D341Med (cell line): ENCODE data around the gene NRG3.

Experiments
- DNase-seq: peaks from one replicate; pipeline ENCODE4 v3.0.0; 2012; ENCODE audit warnings: low spot score

NRG3 gene

GRCh38 chr10:82394122-82394521 lies 519.1 kb downstream of the NRG3 start:
- DNase-seq, result no peak

- no peak for DNase-seq
Observed at GRCh38 chr10:82394987-82395386, 520.0 kb downstream of the NRG3 start.

- no peak for DNase-seq
Observed at GRCh38 chr10:82396886-82397285, 521.9 kb downstream of the NRG3 start.

- DNase-seq, result no peak
Observed at GRCh38 chr10:82397854-82398253, 522.9 kb downstream of the NRG3 start.

DNA sequence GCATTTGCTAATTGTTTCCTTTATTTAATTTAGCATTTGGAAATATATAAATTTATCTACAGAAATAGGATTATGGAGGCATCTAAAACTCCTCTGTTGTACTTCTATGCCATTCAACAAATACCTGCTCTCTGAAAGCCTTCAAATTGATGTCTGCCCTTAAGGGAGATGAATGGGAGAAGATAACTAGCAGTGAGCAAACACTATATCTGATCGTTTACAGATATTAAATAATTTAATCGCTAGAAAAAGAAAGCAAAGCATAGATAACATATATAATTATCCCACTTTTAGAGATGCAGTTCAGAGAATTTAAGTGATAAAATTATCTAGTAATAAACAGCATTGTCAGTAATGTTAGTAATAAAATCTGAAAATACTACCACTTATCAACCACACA lies 524.9 kb downstream of the NRG3 start:
- no peak for DNase-seq

GRCh38 chr10:82400841-82401240 lies 525.8 kb downstream of the NRG3 start:
- no peak for DNase-seq

GRCh38 chr10:82402906-82403401 lies 528.0 kb downstream of the NRG3 start:
- DNase-seq, result no peak

DNA sequence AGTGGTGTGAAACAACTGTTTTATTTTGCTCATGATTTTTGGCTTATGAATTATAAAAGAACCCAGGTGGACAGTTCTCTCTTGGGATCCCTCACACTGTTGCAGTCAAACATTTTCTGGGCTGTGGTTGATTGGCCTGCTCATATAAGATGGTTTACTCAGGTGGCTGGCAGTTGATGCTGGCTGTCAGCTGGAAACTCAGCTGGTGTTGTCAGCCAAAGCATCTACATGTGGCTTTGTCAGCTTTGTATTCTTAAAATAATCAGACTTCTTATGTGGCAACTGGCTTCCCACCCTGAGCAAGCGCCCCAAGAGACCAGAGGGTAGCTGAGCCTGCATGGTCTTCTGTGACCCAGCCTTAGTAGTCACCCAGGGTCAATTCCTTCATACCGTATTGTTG lies 534.7 kb downstream of the NRG3 start:
- DNase-seq, result no peak

- DNase-seq, result no peak
Observed at GRCh38 chr10:82411416-82411815, 536.4 kb downstream of the NRG3 start.

DNA sequence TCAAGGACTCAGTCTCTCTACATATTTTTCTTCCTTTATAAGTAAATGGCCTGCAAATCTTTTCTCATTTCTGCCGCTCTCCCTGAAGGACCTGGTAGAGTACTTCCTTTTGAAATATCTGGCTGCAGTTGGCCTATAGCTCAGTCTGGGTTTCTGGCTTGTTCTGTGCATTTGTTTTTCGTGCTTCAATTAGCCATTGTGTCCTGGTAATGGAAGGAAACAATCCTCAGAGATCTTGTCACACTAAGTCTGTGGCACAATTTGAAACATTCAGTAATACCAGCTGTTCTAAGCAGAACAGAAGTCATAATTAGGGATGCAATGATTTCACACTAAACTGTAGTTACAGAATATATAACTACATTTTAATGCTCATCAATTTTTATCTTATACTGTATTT lies 545.0 kb downstream of the NRG3 start:
- no peak for DNase-seq

DNA sequence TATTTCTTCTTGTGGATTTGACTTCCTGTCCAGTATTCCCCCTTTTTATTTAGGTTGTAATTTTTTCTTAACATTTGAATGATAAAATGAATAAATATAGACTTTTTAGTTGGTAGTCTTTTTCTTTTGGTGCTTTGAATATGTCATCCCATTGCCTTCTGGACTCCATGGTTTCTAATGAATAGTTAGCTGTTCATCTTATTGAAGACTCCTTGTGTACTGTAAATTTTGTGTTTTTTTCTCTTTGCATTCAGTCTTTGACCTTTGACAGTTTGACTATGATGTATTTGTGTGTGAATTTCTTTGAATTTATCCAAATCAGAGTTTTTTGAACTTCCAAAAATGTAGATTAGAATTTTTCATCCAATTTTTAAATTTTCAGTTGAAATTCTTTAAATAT lies 554.3 kb downstream of the NRG3 start:
- DNase-seq, result no peak

GRCh38 chr10:82438277-82438676 lies 563.3 kb downstream of the NRG3 start:
- peak; percentile 8 for DNase-seq

GRCh38 chr10:82440775-82441174 lies 565.8 kb downstream of the NRG3 start:
- DNase-seq, result no peak

- DNase-seq, result no peak
Observed at GRCh38 chr10:82452046-82452445, 577.1 kb downstream of the NRG3 start.

DNA sequence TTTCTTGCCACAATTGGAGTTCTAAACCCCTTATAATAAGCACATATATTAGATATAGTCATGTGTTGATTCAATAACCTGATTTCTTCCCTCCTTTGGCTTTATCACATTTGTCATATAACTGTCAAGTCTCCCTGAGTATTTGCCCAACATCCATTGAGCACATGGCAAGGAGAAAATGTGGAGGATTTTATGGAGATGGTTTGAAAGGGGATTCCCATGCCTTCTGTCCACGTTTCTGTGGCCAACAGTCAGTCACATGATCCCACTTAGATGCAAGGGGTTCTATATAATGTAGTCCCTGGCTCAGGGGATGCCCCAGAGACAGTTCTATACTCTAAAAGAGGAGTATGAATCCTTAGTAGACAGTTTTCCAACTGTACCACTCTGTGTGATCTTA lies 577.7 kb downstream of the NRG3 start:
- DNase-seq, result no peak

DNA sequence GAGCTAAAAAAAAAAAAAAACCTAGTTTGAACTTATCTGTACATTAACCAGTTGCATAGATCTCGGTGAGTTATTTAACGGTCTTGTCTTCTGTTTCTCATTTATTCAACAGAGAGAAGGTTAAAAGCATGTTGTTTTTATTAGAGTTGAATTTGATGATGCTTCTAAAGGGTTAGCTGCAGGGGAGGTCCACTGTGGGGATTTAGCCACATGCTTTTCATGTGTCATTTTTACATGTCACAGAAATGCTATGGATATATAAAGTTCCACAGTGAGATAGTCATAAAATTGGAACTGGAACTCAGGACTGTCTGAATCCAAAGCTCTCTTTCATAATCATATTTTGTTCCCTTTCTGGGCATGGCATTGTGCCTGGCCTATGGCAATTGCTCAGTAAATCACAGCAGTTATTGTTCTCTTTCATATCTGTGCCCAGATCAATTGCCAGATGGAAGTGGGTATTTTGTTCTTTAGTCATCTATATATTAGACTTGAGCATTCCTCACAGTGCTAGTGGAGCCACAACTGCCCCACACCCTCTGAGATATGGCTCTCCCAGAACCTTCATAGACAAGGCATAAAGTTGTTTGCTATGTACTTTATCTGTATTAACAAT lies 578.8 kb downstream of the NRG3 start:
- no peak for DNase-seq

DNA sequence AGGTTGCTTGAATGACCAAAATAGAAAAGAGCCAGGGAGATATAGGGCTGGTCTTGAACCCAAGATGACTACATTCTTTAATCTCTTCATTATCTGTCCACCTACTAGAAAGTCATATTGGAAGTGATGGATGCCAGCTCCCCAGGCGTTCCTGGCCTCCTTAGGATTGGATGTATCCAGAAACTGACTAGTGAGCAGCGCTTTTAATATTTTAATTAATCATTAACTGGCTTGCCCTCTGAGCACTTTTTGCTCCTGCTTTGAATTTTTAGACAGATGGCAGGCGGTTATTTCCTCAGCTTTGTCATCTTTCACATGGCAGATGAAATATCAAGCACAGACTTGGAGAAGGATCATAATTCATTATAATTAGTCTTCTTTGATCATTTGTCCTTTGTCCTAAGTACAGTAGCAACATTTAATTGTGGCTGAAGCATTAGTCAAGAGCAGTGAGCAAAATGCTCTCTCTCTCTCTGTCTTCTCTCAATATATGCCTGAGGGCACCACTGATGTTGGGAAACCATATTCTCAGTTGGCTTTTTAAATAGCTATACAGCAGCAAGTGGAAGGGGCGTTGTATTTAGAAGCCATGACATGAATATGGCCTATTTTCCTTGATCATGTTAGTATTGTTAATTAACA lies 588.0 kb downstream of the NRG3 start:
- no peak for DNase-seq

DNA sequence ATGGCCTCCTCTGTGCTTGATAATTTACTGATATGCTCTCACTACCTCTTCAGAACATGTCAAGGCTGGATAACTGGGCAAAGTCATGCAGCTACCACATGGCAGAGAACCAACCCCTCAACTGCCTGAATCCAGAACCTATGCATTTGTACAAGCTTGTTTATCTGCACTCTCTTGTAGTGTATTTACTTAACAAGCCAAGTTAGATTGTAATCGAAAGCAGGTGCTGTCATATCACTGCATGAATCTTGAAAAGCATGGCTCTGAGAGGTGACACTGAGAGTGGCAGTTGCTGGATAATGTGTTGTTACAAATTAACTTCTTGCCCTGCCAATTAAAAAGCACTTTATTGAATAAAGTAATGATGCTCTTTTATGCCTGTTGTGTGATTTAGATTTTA lies 588.6 kb downstream of the NRG3 start:
- DNase-seq, result no peak

DNA sequence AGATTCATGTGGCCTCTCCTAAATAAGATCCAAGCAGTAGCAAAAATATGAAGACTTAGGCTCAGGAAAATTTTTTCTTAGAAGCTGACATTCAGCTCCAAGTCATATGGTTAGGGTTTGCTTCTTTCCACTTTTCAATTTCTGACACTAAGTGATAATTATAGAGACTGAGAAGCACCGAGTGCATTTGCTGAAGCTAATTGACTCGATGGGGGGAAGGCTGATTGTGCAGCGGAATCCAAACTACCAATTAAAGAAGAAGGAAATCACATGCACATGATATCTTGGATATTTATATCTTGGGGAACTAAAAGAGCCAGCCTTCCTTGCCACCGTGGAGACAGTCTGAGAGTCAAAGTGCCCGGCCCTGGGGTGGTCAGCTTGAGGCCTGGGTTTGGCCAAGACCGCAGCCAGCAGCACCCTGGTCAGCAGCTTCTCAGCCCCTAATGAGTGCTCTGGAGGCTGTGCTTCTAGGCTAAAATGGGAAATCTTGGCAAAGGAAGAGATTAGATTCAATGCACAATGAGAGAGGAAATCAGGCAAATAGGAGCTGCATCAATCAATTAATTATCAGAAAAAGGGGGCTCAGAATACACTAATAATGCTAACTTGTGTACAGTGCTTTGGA lies 589.3 kb downstream of the NRG3 start:
- no peak for DNase-seq

DNA sequence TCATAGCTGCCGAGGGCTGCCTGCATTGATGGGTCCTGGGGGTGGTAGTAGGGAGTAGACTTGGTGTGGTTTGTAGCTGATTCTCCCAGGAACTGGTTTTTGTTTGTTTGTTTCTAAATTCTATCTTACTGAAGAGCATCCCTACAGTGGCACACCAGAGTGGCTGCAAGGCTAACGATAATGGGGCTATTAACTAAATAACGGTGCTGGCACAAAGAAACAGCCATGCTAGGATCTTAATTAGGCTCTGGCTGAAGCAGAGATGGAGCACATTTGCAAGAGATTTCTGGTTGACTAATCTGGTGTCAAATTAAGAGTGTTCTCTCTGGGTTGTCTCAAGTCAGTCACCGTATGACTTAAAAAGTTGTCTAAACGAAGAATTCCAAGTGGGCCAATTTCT lies 590.0 kb downstream of the NRG3 start:
- no peak for DNase-seq

GRCh38 chr10:82468453-82468852 lies 593.5 kb downstream of the NRG3 start:
- DNase-seq, result no peak

- no peak for DNase-seq
Observed at GRCh38 chr10:82472406-82473335, 597.7 kb downstream of the NRG3 start.
